Kidney (tissue), 14 donors: ENCODE results near the gene CTNND2. TPM values are rescaled to one million over a fixed set of nuclear protein-coding genes. Genes with fewer than 3 reads are reported as not detected.

Experiments used
- DNase-seq, 5 donors: peaks; one replicate each; pipeline ENCODE4 v3.0.0-alpha.2; 2013 to 2020
- FAIRE-seq: peaks from 2 replicates; lab custom pipeline; 2012; peaks lifted over from hg19 to GRCh38; lab: Jason Lieb, UNC
- H3K27ac ChIP-seq, 2 donors: one replicate each; pipeline ENCODE4 v1.7.0; 2013; ENCODE audit warnings: low read depth in 2 of 2, low read length in 2 of 2, inconsistent platforms in 1 of 2
- H3K27me3 ChIP-seq: one replicate; pipeline ENCODE4 v1.7.1; 2013; ENCODE audit warnings: low read length, inconsistent platforms; ENCODE audit not compliant: control insufficient read depth, insufficient read depth
- H3K36me3 ChIP-seq, 3 donors: one replicate each; pipeline versions ENCODE4 v1.7.0 to v1.7.1; 2013; ENCODE audit warnings: low read length in 3 of 3, control low read depth in 1 of 3, inconsistent platforms in 1 of 3; ENCODE audit not compliant: insufficient read depth in 3 of 3, control insufficient read depth in 2 of 3
- H3K4me1 ChIP-seq, 3 donors: one replicate each; pipeline versions ENCODE4 v1.7.0 to v1.7.1; 2013; ENCODE audit warnings: low read length in 3 of 3, inconsistent platforms in 1 of 3, low read depth in 1 of 3; ENCODE audit not compliant: control insufficient read depth in 2 of 3, insufficient read depth in 2 of 3
- H3K4me3 ChIP-seq, 3 donors: one replicate each; pipeline versions ENCODE4 v1.7.0 to v1.8.1; 2013; ENCODE audit warnings: low read length in 3 of 3, control low read depth in 1 of 3, inconsistent platforms in 1 of 3
- H3K9ac ChIP-seq, 3 donors: one replicate each; pipeline versions ENCODE4 v1.7.0 to v1.7.1; 2013; ENCODE audit warnings: low read length in 3 of 3, control low read depth in 1 of 3, inconsistent platforms in 1 of 3
- H3K9me3 ChIP-seq, 3 donors: one replicate each; pipeline versions ENCODE4 v1.7.0 to v1.7.1; 2013; ENCODE audit warnings: low read length in 3 of 3, control low read depth in 1 of 3, inconsistent platforms in 1 of 3; ENCODE audit not compliant: control insufficient read depth in 2 of 3, insufficient read depth in 1 of 3
- CTCF ChIP-seq: IDR thresholded peaks from 3 replicates; pipeline ENCODE4 v1.5.1; 2012; ENCODE audit warnings: mild to moderate bottlenecking, moderate library complexity, borderline replicate concordance; ENCODE audit not compliant: insufficient read depth; ENCODE audit errors: extremely low read depth
- intact Hi-C: fragments of 100-400 bp; cut with DNase I; formaldehyde crosslinking; loops from one replicate; pipeline ENCODE4 v1.11.1; 2022
- polyA plus RNA-seq: library from polyadenylated mRNA; stranded (reverse); fragments of 350-450 nt; fragmentation: Illumina TruSeq; extraction: RNeasy Lipid Tissue Mini Kit (QIAGEN cat#74804); gene quantifications from one replicate; pipeline ENCODE4 v1.2.3, GENCODE V29; 2014; ENCODE audit warnings: low read depth, low replicate concordance; ENCODE audit not compliant: insufficient read depth
- total RNA-seq: library from RNA; stranded (reverse); fragmentation: NEBNext Ultra II Directional; extraction: Animal tissue kit (Norgen Biotek cat#: 25700); gene quantifications from one replicate; pipeline ENCODE4 v1.2.1, GENCODE V29; 2021
- donor health status: control.
- donor health status: control.
- donor health status: control.
- donor health status: control.
- donor health status: control.
- donor health status: DM: yes; HTN: yes; CAD: no.
- donor health status: Normal renal cell carcinoma (clear cell type).

The CTNND2 gene
- total and polyA plus RNA-seq, 2 donors from 2014 or later, result 0.15 to 0.79 TPM

GRCh38 chr5:11897781-11898180, 6.5 kb downstream of the CTNND2 start:
- H3K4me3 ChIP-seq, result no peak overlapping the region
- H3K27ac ChIP-seq, result no peak overlapping the region
- peaks cover 4% of the 10 kb centered on the region for H3K27me3 ChIP-seq
- H3K9me3 ChIP-seq, result no peaks in the 10 kb centered on the region
- H3K9ac ChIP-seq, result no peak overlapping the region
- DNase-seq (no peak), FAIRE-seq (no peak)
- no peak for TF ChIP-seq CTCF
- no peaks in the 10 kb centered on the region for H3K36me3 ChIP-seq
- H3K4me1 ChIP-seq, result no peaks in the 10 kb centered on the region
- intact Hi-C loops, result no loop called here

GRCh38 chr5:11894992-11895391, 9.3 kb downstream of the CTNND2 start:
- no peak overlapping the region for H3K4me3 ChIP-seq
- no peak overlapping the region for H3K9ac ChIP-seq
- no peak for TF ChIP-seq CTCF
- no peaks in the 10 kb centered on the region for H3K4me1 ChIP-seq
- DNase-seq (no peak), FAIRE-seq (no peak)
- no peaks in the 10 kb centered on the region for H3K36me3 ChIP-seq
- H3K9me3 ChIP-seq, result no peaks in the 10 kb centered on the region
- intact Hi-C loops, result no loop called here
- no peak overlapping the region for H3K27ac ChIP-seq
- no peaks in the 10 kb centered on the region for H3K27me3 ChIP-seq

- no peak overlapping the region for H3K4me3 ChIP-seq
- H3K36me3 ChIP-seq, result no peaks in the 10 kb centered on the region
- H3K9me3 ChIP-seq, result no peaks in the 10 kb centered on the region
- H3K27ac ChIP-seq, result no peak overlapping the region
- DNase-seq (no peak), FAIRE-seq (no peak)
- intact Hi-C loops, result no loop called here
- H3K4me1 ChIP-seq, result no peaks in the 10 kb centered on the region
- H3K27me3 ChIP-seq, result no peaks in the 10 kb centered on the region
- no peak overlapping the region for H3K9ac ChIP-seq
- no peak for TF ChIP-seq CTCF
Observed at GRCh38 chr5:11892832-11893231, 11.4 kb downstream of the CTNND2 start.

GRCh38 chr5:11890777-11891176, 13.5 kb downstream of the CTNND2 start:
- no peaks in the 10 kb centered on the region for H3K9me3 ChIP-seq
- FAIRE-seq (no peak), DNase-seq (no peak)
- no peak for TF ChIP-seq CTCF
- no peak overlapping the region for H3K4me3 ChIP-seq
- no peak overlapping the region for H3K9ac ChIP-seq
- H3K4me1 ChIP-seq, result no peaks in the 10 kb centered on the region
- no peak overlapping the region for H3K27ac ChIP-seq
- no peaks in the 10 kb centered on the region for H3K27me3 ChIP-seq
- no peaks in the 10 kb centered on the region for H3K36me3 ChIP-seq
- intact Hi-C loops, result no loop called here
